DMS53 treated with DMSO at 0.1 percent for 48 hours (cell line): Measurements from ENCODE around the gene KRT28.
"Not testable (repeated sequence)": the region's sequence is repeated elsewhere in the genome, so short reads cannot be mapped to it uniquely, and the experiment has no call there.

ENCODE experiments used
- DNase-seq: peaks from one replicate; lab custom pipeline; 2025; ENCODE audit not compliant: unreplicated experiment; lab: John Stamatoyannopoulos, UW

KRT28 gene

DNA sequence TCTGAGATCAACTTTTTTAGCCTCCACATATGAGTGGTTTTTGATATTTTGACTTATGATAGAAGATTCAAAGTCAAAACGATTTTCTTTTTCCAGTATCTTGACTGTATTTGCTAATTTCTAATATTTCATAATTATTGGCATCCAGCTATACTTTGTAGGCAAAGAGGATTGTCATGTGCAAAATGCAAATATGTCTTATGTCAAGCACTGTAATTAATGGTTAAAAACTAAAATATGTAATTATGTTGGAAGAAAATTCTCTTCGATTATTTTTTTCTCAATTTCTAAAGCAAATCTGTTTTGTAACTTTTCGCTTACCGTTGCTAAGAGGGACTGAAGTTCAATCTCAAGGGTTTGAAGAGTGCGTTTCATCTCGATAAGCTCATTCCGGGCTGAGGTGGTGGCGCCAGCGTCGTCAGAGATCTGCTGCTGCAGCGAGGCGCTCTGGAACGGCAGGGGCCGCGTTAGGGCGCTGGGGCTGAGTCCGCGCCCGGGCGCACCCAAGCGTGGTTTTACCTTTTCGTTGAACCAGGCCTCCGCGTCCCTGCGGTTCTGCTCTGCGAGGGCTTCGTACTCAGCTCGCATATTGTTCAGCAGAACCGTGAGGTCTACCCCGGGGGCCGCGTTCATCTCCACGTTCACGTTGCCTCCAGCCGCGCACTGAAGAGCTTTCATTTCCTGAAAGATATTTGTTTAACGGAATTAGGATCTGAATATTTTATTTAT is 20.4 kb downstream of the KRT28 start:
- peak; percentile 22 for DNase-seq

DNA sequence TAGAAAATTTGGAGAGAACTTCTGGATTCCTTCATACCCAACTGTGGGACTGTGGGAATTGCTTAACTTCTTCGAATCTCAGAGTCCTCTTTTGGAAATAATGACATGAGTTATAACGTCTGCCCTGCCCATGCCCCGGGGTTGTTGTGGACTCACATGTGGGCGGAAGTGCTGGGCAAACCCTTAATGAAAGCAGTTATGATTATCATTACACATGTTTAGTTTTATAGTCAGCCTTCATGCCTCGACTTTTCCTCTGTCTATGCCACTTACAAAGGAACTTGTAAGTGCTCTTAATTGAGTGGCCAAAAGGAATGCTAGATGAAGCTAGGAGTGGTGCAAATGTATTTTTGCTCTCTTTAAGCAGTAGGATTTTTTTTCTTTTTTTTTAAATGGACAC is 21.3 kb downstream of the KRT28 start:
- DNase-seq = no peak

DNA sequence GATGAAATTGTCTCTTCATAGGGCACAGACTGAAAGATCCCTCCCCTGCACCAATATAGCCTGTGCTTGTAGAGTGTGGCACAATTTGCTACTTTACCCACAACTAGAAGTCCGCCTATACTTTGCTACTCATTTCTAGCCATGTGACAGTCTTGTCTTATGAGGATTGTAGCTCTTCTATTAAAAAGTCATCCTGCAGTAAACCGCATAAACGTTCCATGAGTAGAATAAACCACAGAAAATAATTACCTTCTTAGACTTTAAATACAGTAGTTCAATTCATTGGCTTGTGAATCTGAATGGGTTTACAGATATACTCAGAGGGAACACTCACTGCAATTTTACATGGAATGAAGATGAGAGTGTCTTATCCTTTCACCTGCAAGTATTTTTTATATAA is 21.8 kb downstream of the KRT28 start:
- no peak for DNase-seq

DNA sequence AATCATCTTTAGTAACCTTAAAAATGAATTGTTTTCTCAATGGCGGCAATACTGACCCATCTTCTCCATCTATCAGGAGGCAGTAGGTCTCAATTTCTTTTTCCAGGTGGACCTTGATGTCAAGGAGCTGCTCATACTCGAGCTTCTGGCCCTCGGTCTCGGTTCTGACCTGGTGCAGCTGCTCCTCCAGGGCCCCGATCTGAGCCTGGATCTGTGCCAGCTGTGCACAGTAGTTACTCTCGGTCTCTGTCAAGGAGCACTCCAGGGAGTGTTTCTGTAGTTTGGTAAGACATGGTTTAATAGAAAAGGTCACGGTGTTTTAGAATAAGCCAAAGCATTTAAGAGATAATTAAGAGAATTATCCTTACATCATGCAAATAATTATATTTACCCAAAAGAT is 22.3 kb downstream of the KRT28 start:
- no peak for DNase-seq

DNA sequence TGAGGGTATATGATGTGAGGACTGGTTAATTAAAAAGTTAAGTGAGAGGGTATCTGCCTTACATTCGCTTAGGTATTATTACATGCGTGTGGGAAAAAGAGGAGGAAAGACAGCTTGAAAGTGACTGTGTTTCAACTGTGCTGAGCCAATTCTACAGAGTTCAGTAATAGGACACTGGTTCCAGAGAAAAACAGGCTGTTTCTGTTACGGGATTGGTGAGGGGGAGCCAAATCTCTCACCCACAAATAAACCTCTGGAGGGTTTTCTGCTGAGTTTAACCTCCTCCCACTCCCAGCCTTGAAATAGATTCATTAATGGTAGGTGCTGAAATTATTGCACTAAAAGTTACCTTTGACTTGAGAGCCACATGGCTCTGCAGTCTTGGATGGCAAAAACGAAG is 23.8 kb downstream of the KRT28 start:
- no peak for DNase-seq

DNA sequence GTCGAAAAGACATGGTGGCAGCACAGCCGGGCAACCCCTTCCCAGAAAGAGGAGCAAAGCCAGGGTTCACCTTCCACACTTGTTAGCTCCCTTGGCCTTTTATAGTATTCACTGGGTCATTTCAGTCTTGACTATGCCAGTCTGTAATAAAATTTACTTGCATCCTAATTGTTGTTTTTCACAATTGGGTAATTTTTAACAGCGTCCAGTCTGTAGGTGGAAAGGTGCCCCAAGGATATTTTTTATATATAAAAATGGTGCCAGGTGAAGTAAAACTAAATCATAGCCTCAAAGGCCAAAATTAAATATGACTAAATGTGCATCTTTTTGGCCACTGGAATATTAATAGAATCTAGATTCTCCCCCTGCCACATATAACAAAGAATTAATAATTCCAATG is 27.7 kb downstream of the KRT28 start, which contains the start of gene KRT26:
TSS of gene KRT26 (minus strand) at position 101 of the 400 bp plus-strand sequence. CDS start at position 13, 88 bp downstream.
- no peak for DNase-seq

DNA sequence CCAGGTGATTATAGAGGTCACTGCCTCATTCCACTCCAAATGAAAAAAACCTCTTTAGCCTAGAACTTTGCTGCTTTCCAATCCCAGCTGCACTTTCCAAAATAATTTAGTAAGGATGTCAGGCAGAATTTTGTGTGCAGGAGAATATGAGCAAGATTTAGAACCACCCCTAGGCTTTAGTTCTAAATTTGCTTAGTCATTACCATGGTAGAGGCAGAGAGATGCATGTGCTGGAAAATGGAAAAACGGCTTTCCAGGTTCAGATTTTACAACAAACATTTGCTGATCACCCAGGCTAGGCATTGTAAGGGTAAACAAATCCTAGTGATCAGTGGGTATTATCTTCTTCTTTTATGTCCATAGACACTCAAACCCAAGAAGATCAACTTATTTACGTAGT is 34.1 kb downstream of the KRT28 start:
- DNase-seq = no peak

DNA sequence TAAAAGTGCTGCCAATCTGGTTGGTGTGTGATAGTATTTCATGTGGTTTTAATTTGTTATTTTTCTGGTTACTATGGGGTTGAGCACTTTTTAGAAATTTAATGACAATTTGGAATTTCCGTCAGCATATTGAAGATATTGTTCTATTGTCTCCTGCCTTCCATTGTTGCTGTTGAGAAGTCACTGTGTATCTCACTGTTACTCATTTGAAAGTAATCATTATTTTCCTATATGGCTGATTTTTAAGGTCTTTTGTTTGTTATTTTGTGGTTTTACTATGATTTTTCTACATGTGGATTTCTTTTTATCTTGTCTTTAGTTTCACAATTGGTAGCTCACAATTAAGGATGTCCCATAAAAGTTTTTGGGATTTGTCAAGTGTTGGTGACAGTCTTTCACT is 36.0 kb downstream of the KRT28 start:
- no peak for DNase-seq

DNA sequence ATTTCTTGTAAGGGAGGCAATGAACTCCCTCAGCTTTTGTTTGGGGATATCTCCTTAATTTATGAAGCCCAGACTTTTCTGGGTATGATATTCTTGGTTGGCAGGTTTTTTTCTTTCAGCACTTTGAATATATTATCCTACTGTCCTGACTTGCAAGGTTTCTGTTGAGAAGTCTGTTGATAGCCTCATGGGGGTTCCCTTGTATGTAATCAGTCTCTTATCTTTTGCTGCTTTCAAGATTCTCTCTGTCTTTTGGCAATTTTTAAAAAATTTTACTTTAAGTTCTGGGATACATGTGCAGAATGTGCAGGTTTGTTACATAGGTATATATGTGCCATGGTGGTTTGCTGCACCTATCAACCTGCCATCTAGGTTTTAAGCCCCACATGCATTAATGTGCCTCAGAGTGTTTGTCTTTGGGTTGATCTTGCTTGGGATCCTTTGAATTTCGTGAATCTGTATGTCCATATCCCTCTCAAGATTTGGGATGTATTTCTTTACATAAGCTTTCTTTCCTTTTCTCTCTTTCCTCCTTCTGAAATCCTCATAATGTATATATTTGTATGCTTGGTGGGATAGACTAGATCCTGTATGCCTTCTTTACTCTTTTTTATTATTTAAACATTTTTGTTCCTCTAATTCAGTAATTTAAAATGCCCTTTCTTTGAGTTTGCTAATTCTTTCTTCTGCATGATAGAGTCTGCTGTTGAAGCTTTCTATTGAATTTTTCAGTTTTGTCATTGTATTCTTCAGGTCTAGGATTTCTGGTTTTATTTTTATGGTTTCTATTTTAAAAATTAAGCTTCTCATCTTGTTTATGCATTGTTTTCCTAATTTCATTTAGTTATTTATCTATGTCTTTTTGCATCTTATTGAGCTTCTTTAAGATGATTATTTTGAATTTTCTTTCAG is 39.4 kb downstream of the KRT28 start:
- DNase-seq = no peak

DNA sequence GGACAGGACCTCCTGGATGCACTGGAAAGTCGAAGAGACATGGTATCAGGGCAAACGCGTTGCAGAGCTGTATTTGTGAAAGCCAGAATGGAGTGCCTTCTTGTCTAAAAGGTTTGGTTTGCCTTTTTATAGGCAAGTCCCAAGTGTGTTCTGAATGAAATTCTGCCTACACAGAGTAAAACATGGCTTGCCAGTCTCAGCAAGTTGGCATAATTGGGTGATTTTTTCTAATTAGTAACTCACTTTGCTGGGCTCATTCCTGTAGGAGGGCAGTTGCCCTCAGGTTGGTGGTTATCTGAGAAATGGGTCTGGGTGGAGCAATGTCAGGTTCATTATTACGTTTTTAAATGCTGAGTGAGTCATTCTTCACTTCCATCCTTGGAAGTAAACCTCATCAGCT is 44.5 kb downstream of the KRT28 start, which contains the start of gene KRT25:
TSS of gene KRT25 (minus strand) at position 101 of the 400 bp plus-strand sequence. CDS start at position 41, 60 bp downstream.
- DNase-seq = no peak

DNA sequence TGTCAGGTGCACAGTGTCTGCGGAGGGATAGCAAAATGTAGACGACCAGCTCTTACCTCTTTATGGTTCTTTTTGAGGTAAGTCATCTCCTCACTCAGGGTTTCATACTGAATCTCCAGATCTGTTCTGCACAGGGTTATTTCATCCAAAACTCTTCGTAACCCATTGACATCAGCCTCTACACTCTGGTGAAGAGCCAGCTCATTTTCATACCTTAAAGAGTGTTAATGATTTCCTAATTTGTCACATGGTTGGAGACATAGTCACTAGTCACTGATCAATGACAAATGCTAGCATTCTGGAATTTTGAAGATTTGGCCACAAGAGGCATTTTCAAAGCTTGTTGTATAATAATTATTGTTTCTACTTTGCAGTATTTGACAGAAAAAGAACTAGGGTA is 46.0 kb downstream of the KRT28 start:
- no peak for DNase-seq

DNA sequence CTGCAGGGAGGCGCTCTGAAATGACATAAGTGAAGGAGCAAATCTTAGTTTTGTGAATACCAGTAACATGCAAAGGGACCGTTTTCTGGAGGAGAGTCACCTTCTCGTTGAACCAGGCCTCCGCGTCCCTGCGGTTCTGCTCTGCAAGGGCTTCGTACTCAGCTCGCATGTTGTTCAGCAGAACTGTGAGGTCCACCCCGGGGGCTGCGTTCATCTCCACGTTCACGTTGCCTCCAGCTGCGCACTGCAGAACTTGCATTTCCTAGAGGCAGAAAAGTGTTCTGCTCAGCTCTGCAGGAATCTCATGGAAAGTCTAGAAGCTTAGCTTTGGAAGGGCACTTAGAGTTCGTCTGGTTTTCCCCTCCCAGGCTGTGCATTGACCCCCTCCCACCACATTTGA is 48.7 kb downstream of the KRT28 start:
- DNase-seq = no peak

DNA sequence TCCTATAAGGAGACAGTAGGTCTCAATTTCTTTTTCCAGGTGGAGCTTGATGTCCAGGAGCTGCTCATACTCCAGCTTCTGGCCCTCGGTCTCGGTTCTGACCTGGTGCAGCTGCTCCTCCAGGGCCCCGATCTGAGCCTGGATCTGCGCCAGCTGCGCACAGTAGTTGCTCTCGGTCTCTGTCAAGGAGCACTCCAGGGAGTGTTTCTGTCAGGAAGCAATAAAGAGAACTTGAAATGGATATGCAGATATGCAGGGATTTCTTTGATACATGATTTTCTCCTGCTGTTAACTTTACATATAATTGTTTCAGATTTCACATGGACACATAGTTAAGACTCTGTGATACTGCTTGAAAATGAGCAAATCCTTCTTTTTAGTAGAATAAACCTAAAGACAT is 49.4 kb downstream of the KRT28 start:
- DNase-seq = no peak

DNA sequence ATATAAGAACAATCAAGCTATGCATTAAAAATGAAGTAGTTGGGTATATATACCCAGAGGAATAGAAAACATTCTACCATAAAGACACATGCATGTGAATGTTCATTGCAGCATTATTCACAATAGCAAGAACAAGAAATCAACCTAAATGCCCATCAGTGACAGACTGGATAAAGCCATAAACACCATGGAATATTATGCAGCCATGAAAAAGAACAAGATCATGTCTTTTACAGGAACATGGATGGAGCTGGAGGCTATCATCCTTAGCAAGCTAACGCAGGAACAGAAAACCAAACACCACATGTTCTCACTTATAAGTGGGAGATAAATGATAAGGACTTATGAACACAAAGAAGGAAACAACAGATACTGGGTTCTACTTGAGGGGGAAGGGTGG is 51.1 kb downstream of the KRT28 start:
- DNase-seq = not testable (repeated sequence)
